Measurements from ENCODE around the gene FAR2. TPM values are rescaled to one million over a fixed set of nuclear protein-coding genes. Genes with fewer than 3 reads are reported as not detected.

The FAR2 gene
- total RNA-seq, 2 donors from 2014 or later, result 42.5 to 96.7 TPM

DNA sequence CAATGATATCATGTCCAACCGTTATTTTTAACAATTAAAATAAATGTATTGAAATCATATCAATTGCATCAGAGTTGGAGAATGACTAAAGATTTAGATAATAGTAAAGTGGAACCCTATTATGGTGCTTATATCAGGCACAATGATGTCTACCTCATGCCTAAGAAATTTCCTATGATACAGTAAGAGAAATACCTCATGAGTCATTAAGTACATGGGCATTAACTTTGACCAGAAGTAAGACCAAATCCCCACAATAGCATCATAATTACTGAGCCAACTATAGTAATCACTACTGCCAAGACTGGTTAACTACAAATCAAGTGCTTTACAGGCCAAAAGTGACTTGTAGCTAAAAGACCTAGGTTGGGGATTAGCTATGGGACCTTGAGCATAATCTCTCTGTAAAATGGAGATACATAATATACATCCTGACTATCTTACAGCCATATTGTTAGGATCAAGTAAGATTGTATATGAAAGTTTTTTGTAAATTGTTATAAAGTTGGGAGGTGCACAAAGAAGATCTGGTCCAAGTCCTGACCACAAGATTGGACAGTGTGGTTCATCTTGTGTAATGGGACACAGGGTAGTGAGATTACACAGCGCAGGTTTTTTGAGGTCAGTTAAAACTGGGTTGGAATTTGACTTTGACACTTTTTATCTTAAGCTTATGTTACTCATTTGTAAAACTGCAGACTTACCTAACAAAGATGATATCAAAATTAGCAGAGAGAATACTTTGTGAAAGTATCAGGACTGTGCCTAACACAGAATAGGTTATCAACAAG is 171.4 kb downstream of the FAR2 start:
- H3K27ac Mint-ChIP-seq, result no peak overlapping the region
- H3K4me3 ChIP-seq (ENCODE audit: low read length), result no peak overlapping the region
- peaks cover 18% of the 10 kb centered on the region for H3K4me1 Mint-ChIP-seq
- DNase-seq, result no peak
- TF ChIP-seq, protein P1, sequence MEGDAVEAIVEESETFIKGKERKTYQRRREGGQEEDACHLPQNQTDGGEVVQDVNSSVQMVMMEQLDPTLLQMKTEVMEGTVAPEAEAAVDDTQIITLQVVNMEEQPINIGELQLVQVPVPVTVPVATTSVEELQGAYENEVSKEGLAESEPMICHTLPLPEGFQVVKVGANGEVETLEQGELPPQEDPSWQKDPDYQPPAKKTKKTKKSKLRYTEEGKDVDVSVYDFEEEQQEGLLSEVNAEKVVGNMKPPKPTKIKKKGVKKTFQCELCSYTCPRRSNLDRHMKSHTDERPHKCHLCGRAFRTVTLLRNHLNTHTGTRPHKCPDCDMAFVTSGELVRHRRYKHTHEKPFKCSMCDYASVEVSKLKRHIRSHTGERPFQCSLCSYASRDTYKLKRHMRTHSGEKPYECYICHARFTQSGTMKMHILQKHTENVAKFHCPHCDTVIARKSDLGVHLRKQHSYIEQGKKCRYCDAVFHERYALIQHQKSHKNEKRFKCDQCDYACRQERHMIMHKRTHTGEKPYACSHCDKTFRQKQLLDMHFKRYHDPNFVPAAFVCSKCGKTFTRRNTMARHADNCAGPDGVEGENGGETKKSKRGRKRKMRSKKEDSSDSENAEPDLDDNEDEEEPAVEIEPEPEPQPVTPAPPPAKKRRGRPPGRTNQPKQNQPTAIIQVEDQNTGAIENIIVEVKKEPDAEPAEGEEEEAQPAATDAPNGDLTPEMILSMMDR (conservative IDR thresholded peaks at IDR 0.05), result no peak
- H3K27me3 ChIP-seq (ENCODE audit: control insufficient read depth, insufficient read depth, low read length, poor library complexity, severe bottlenecking), result no peaks in the 10 kb centered on the region
- H3K36me3 ChIP-seq (ENCODE audit: control insufficient read depth, insufficient read depth, low read length), result peaks cover 21% of the 10 kb centered on the region
- H3K9ac ChIP-seq (ENCODE audit: extremely low read depth, low read length, poor library complexity, severe bottlenecking), result no peak overlapping the region
- peaks cover 4% of the 10 kb centered on the region for H3K4me1 ChIP-seq (ENCODE audit: control insufficient read depth, insufficient read depth, low read length)
- no peak overlapping the region for H3K27ac ChIP-seq (ENCODE audit: low read depth, low read length)
- no peaks in the 10 kb centered on the region for H3K27me3 Mint-ChIP-seq (ENCODE audit: insufficient read depth)
- peaks cover 46% of the 10 kb centered on the region for H3K9me3 Mint-ChIP-seq
- H3K9me3 ChIP-seq (ENCODE audit: control insufficient read depth, low read length), result peaks cover 21% of the 10 kb centered on the region
- H3K36me3 Mint-ChIP-seq (ENCODE audit: low read depth), result peaks cover 62% of the 10 kb centered on the region
- WGBS, 2 experiments (ENCODE audit: insufficient coverage in 1 of 2, insufficient read length in 1 of 2), result 100% methylated on average over 1 of the region's 2 CpGs
- H3K4me3 Mint-ChIP-seq, result no peak overlapping the region

DNA sequence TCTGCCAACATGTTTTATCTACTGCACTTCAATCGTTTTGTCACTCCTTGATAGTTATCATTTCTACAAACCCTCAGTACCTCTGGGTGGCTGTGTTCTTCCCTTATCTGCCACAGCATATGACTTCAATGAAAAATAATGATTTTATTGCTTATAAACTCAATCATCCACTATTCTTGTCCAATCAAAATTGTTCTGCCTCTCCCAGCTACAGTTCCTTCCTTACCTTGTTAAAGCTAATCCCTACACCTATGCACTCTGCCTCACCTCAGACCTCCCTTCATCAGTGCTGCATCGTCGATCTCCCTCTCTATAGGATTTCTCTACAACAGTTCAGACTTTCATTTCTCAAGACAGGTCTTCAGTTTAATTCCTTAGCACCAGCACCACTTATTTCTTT is 173.1 kb downstream of the FAR2 start:
- peaks cover 60% of the 10 kb centered on the region for H3K9me3 Mint-ChIP-seq

DNA sequence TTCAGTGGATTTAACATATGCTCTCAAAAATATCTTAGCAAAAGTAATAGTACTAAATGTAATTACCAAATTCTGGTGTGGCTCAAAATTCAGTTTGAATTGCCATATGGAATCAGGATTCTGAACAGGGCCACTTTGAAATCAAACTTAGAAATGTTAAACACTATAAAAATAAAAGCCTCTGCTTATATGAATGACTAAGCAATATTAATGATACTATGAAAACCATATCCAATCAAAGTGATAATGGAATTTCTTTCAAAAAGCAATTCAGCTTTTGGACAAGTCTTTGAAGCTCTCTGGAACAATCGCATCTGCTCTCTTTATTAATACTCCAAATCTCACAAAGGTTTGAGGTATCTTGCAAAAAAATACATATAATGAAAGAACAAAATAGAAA is 180.3 kb downstream of the FAR2 start:
- TF ChIP-seq, protein P1 (conservative IDR thresholded peaks at IDR 0.05), result no peak
- Histone ChIP-seq H3K9me3 (ENCODE audit: control insufficient read depth, low read length) (no peaks in the 10 kb centered on the region), H3K4me1 (ENCODE audit: control insufficient read depth, insufficient read depth, low read length) (no peaks in the 10 kb centered on the region), H3K36me3 (ENCODE audit: control insufficient read depth, insufficient read depth, low read length) (no peaks in the 10 kb centered on the region), H3K9ac (ENCODE audit: extremely low read depth, low read length, poor library complexity, severe bottlenecking) (no peak overlapping the region), H3K27ac (ENCODE audit: low read depth, low read length) (no peak overlapping the region), H3K4me3 (ENCODE audit: low read length) (no peak overlapping the region), H3K27me3 (ENCODE audit: control insufficient read depth, insufficient read depth, low read length, poor library complexity, severe bottlenecking) (no peaks in the 10 kb centered on the region)
- H3K27ac Mint-ChIP-seq, result no peak overlapping the region
- H3K4me1 Mint-ChIP-seq, result no peaks in the 10 kb centered on the region
- peaks cover 47% of the 10 kb centered on the region for H3K36me3 Mint-ChIP-seq (ENCODE audit: low read depth)
- H3K27me3 Mint-ChIP-seq (ENCODE audit: insufficient read depth), result no peaks in the 10 kb centered on the region
- no peak for DNase-seq
- WGBS, 2 experiments (ENCODE audit: insufficient coverage in 1 of 2, insufficient read length in 1 of 2), result 100% methylated on average over 1 of the region's 1 CpG; no CpG with 5 or more reads in 1 of the 2 experiments
- H3K9me3 Mint-ChIP-seq, result peaks cover 26% of the 10 kb centered on the region
- H3K4me3 Mint-ChIP-seq, result no peak overlapping the region

More for the DNA sequence above, 173.1 kb downstream of the FAR2 start:
- no peaks in the 10 kb centered on the region for H3K27me3 Mint-ChIP-seq (ENCODE audit: insufficient read depth)
- Histone ChIP-seq H3K4me3 (ENCODE audit: low read length) (peak overlapping the region; percentile 14), H3K4me1 (ENCODE audit: control insufficient read depth, insufficient read depth, low read length) (no peaks in the 10 kb centered on the region), H3K36me3 (ENCODE audit: control insufficient read depth, insufficient read depth, low read length) (peaks cover 21% of the 10 kb centered on the region), H3K27ac (ENCODE audit: low read depth, low read length) (no peak overlapping the region), H3K9ac (ENCODE audit: extremely low read depth, low read length, poor library complexity, severe bottlenecking) (no peak overlapping the region), H3K9me3 (ENCODE audit: control insufficient read depth, low read length) (peaks cover 21% of the 10 kb centered on the region), H3K27me3 (ENCODE audit: control insufficient read depth, insufficient read depth, low read length, poor library complexity, severe bottlenecking) (no peaks in the 10 kb centered on the region)
- H3K36me3 Mint-ChIP-seq (ENCODE audit: low read depth), result peaks cover 72% of the 10 kb centered on the region
- H3K4me1 Mint-ChIP-seq, result peaks cover 5% of the 10 kb centered on the region
- TF ChIP-seq, protein P1 (conservative IDR thresholded peaks at IDR 0.05), result no peak
- 93 to 100% methylated on average over 3 of the region's 3 CpGs for WGBS, 2 experiments (ENCODE audit: insufficient coverage in 1 of 2, insufficient read length in 1 of 2)
- H3K4me3 Mint-ChIP-seq, result no peak overlapping the region
- no peak overlapping the region for H3K27ac Mint-ChIP-seq
- DNase-seq, result no peak
